ENCODE measurements around the gene KRTAP19-3.

The KRTAP19-3 gene

DNA sequence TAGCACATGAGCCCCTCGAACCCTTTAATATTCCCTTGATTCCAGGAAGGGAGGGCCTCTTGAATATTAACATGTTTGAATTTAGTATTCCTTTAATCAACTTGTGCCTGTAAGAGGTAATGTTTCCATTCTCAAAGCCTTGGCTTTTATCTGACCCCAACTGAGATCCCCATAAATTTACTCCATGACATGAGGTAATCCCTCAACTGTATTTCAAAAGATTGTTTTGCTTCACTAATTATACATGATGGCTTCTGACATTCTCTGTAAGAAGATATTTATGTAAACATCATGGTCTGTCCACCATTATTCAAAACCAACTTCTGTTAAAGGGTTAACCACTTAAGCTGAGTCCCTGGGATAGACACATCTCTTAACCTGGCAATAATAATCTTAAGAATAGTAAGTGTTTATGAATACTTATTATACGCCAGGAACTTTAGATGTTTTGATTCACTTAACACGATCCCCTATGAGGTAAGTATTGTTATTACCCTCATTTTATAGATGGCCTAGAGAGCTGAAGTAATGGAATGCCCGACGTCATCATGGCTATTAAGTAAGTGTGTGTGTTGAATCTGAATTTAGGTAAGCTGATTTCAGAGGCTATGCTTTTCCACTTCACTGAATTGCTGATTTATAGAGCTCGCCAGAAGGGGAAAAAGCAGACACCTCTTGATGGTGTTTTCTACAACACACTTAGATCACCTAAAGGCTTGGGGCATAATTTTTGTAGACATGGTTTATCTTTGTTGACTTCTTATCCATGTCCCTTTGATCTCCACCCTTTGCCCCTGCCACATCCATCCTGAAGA lies 22.7 kb downstream of the KRTAP19-3 start:
- H3K36me3 ChIP-seq (ENCODE audit: control insufficient read depth, insufficient read depth, low read length) = no peaks in the 10 kb centered on the region
- no peak overlapping the region for H3K9ac ChIP-seq (ENCODE audit: low read length)
- H3K4me3 ChIP-seq (ENCODE audit: low read length) = no peak overlapping the region
- no peaks in the 10 kb centered on the region for H3K27me3 ChIP-seq (ENCODE audit: control insufficient read depth, insufficient read depth, low read length)
- H3K4me1 ChIP-seq (ENCODE audit: control insufficient read depth, insufficient read depth, low read length) = no peaks in the 10 kb centered on the region
- H3K27ac ChIP-seq (ENCODE audit: low read depth, low read length) = no peak overlapping the region

GRCh38 chr21:30463713-30464112 lies 28.1 kb downstream of the KRTAP19-3 start:
- Histone ChIP-seq H3K9ac (ENCODE audit: low read length) (no peak overlapping the region), H3K27ac (ENCODE audit: low read depth, low read length) (no peak overlapping the region), H3K4me3 (ENCODE audit: low read length) (no peak overlapping the region), H3K27me3 (ENCODE audit: control insufficient read depth, insufficient read depth, low read length) (no peaks in the 10 kb centered on the region), H3K4me1 (ENCODE audit: control insufficient read depth, insufficient read depth, low read length) (no peaks in the 10 kb centered on the region), H3K36me3 (ENCODE audit: control insufficient read depth, insufficient read depth, low read length) (no peaks in the 10 kb centered on the region)

DNA sequence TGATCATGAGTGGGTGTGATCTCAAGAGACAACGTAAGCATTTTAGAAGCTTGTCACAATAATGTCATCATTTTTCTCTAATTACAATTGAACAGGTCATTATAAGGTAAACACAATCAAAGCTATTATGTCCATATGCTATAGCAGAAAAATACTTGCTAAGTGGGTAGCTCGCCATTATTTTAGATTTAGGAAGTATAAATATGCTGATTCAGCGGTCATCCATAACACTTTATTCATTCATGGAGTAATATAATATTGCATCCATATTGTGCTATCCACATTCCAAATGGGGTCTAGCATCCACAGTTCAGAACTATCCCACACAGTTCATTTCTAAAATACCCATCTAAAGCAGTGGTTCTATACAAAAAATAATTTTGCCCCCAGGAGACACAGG lies 43.3 kb downstream of the KRTAP19-3 start:
- no peak overlapping the region for H3K27ac ChIP-seq (ENCODE audit: low read depth, low read length)
- no peak overlapping the region for H3K9ac ChIP-seq (ENCODE audit: low read length)
- no peaks in the 10 kb centered on the region for H3K36me3 ChIP-seq (ENCODE audit: control insufficient read depth, insufficient read depth, low read length)
- H3K4me1 ChIP-seq (ENCODE audit: control insufficient read depth, insufficient read depth, low read length) = no peaks in the 10 kb centered on the region
- H3K4me3 ChIP-seq (ENCODE audit: low read length) = no peak overlapping the region
- no peaks in the 10 kb centered on the region for H3K27me3 ChIP-seq (ENCODE audit: control insufficient read depth, insufficient read depth, low read length)

GRCh38 chr21:30447056-30447455 lies 44.8 kb downstream of the KRTAP19-3 start:
- Histone ChIP-seq H3K36me3 (ENCODE audit: control insufficient read depth, insufficient read depth, low read length) (no peaks in the 10 kb centered on the region), H3K9ac (ENCODE audit: low read length) (no peak overlapping the region), H3K27me3 (ENCODE audit: control insufficient read depth, insufficient read depth, low read length) (no peaks in the 10 kb centered on the region), H3K4me1 (ENCODE audit: control insufficient read depth, insufficient read depth, low read length) (no peaks in the 10 kb centered on the region), H3K27ac (ENCODE audit: low read depth, low read length) (no peak overlapping the region), H3K4me3 (ENCODE audit: low read length) (no peak overlapping the region)

- no peaks in the 10 kb centered on the region for H3K27me3 ChIP-seq (ENCODE audit: control insufficient read depth, insufficient read depth, low read length)
- no peaks in the 10 kb centered on the region for H3K4me1 ChIP-seq (ENCODE audit: control insufficient read depth, insufficient read depth, low read length)
- H3K4me3 ChIP-seq (ENCODE audit: low read length) = no peak overlapping the region
- H3K27ac ChIP-seq (ENCODE audit: low read depth, low read length) = no peak overlapping the region
- no peak overlapping the region for H3K9ac ChIP-seq (ENCODE audit: low read length)
- H3K36me3 ChIP-seq (ENCODE audit: control insufficient read depth, insufficient read depth, low read length) = no peaks in the 10 kb centered on the region
These were observed 47.6 kb downstream of the KRTAP19-3 start for GRCh38 chr21:30444204-30444603.

GRCh38 chr21:30443226-30443625 lies 48.6 kb downstream of the KRTAP19-3 start:
- no peaks in the 10 kb centered on the region for H3K36me3 ChIP-seq (ENCODE audit: control insufficient read depth, insufficient read depth, low read length)
- no peaks in the 10 kb centered on the region for H3K27me3 ChIP-seq (ENCODE audit: control insufficient read depth, insufficient read depth, low read length)
- no peak overlapping the region for H3K9ac ChIP-seq (ENCODE audit: low read length)
- H3K27ac ChIP-seq (ENCODE audit: low read depth, low read length) = no peak overlapping the region
- no peaks in the 10 kb centered on the region for H3K4me1 ChIP-seq (ENCODE audit: control insufficient read depth, insufficient read depth, low read length)
- H3K4me3 ChIP-seq (ENCODE audit: low read length) = no peak overlapping the region
